Ovary (tissue), 9 donors: ENCODE data around the gene CPA4. TPM values are rescaled to one million over a fixed set of nuclear protein-coding genes. Genes with fewer than 3 reads are reported as not detected.

Experiments
- DNase-seq, 5 donors: peaks; one replicate each; pipeline ENCODE4 v3.0.0-alpha.2; 2019 to 2020
- H3K27ac ChIP-seq, 2 donors: fragments of 200-600 bp; one replicate each; pipeline versions ENCODE4 v1.5.1 to v1.8.0; 2019 to 2022
- H3K27me3 ChIP-seq: fragments of 200-600 bp; one replicate; pipeline ENCODE4 v1.8.0; 2022
- H3K36me3 ChIP-seq: fragments of 200-600 bp; sonication (generic); one replicate; pipeline ENCODE4 v1.5.1; 2019
- H3K4me1 ChIP-seq: one replicate; pipeline ENCODE4 v1.8.1; 2013; ENCODE audit warnings: mild to moderate bottlenecking, moderate library complexity; ENCODE audit not compliant: insufficient read depth
- H3K4me3 ChIP-seq: fragments of 200-600 bp; sonication (generic); one replicate; pipeline ENCODE4 v1.5.1; 2017
- H3K9me3 ChIP-seq, 2 donors: fragments of 200-600 bp in 1 of 2; sonication (generic) in 1 of 2; one replicate each; pipeline versions ENCODE4 v1.5.1 to v1.8.1; 2013 to 2019; ENCODE audit warnings: mild to moderate bottlenecking in 1 of 2, moderate library complexity in 1 of 2
- EP300 ChIP-seq: sonication (generic); formaldehyde crosslinking; IDR thresholded peaks from one replicate; pipeline ENCODE4 v1.6.1; 2017; ENCODE audit warnings: antibody characterized with exemption
- POLR2A ChIP-seq: fragments of 450-650 bp; IDR thresholded peaks from one replicate; pipeline ENCODE4 v1.6.1; 2017; ENCODE audit warnings: antibody characterized with exemption, mild to moderate bottlenecking, moderate library complexity
- WGBS, 3 donors: extraction: QIAGEN DNeasy Blood & Tissue Kit in 1 of 3; methylation state at CpG; one replicate each; pipeline versions ENCODE4 v1.1.5 to v1.1.7; 2013 to 2017; 5-methylcytosine and 5-hydroxymethylcytosine counted together
- intact Hi-C, 4 donors: fragments of 100-400 bp; cut with DNase I; formaldehyde crosslinking; loops; one replicate each; pipeline versions ENCODE4 v1.11.0 to v1.15.1; 2022 to 2023
- polyA plus RNA-seq, 2 donors: library from polyadenylated mRNA; stranded (reverse); fragments of 200-250 nt in 1 of 2; fragments of 350-450 nt in 1 of 2; fragmentation: Illumina TruSeq in 1 of 2; extraction: RNeasy Lipid Tissue Mini Kit (QIAGEN cat#74804) in 1 of 2; gene quantifications; one replicate each; pipeline ENCODE4 v1.2.3, GENCODE V29; 2013 to 2014
- total RNA-seq, 7 donors: library from RNA; depleted of rRNA in 2 of 7; stranded (reverse); fragments of >200 nt in 2 of 7; fragmentation: NEBNext Ultra II Directional in 3 of 7; extraction: Animal tissue kit (Norgen Biotek cat#: 25700) in 3 of 7; gene quantifications; one replicate each; pipeline versions ENCODE4 v1.1.0 to v1.2.4, GENCODE V29; 2016 to 2023
- TF ChIP-seq, protein P1 (sequence below), 3 donors: fragments of 450-650 bp in 2 of 3; fragments of 200-600 bp in 1 of 3; IDR thresholded peaks; one replicate each; pipeline versions ENCODE4 v1.5.1 to v1.8.0; 2016 to 2022; ENCODE audit warnings: antibody characterized with exemption in 3 of 3, mild to moderate bottlenecking in 1 of 3
- donor health status: DM: no; HTN: no; CAD: no; lungs with moderate emphysema.
- donor health status: DM: no; HTN: no; CAD: no.
- donor health status: Bipolar disorder and iron deficiency.
- donor health status: DM: yes; HTN: yes; CAD: no.
- donor health status: DM: no; HTN: no; CAD: no.
- donor health status: DM: yes; HTN: yes; CAD: no.

CPA4 gene
- total and polyA plus RNA-seq, 9 donors = 0.13 to 1.7 (median 0.33) TPM; not detected in 3

DNA sequence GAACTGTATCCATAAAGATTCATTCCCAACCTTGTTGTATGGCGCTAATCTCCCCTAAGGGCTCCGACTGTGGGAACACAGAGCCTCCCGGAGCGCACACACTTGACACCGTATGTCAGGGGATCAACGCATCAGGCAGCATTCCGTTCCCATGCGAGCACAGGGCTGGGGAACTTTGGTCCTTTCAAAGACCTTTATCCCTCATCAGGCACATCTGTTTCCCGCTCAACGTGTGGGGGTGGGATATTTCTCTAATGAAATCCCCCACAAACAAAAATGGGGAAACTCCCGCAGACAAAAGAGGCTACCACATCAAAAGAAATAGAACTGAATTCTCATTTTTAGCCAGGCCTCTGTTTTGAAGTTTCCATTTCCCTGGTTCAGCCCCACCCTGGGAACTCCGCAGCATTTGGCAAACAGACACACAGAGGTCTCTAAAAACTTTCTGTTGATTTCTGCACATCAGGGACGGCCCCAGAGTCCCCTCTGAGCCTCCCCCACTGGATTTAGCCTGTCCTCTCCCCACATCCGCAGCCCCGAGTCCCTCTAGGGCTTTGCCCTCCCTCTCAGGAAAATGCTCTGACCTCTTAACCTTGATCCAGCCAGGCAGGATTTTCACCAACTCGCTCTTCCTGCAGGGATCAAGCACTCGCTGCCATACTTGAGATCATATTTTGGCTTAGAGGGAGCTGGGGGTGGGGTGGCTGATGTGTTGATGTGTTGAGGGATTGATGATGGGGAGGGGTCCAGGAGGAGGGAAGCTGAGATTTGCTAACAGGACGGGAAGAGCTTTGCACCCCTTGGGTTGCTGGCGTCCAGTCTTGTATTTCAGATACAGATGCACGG, 58.2 kb downstream of the CPA4 start:
- WGBS, 3 donors = 57 to 61% (median 59%) methylated on average over 20 of the region's 20 CpGs
- Histone ChIP-seq H3K4me3 (no peak overlapping the region), H3K27ac (peak overlapping the region in 1 of 2 donors; percentile 58), H3K27me3 (no peaks in the 10 kb centered on the region), H3K4me1 (peaks cover 20% of the 10 kb centered on the region), H3K9me3 (no peaks in the 10 kb centered on the region), H3K36me3 (no peaks in the 10 kb centered on the region)
- peak in 2 of 5 donors; percentile 28 to 52 for DNase-seq
- intact Hi-C loops = loop anchor here in 1 of 4 donors (10.0 kb wide), 1 partner anchor 76 kb away; no protein-coding TSS in a partner anchor
- TF ChIP-seq, protein P1, sequence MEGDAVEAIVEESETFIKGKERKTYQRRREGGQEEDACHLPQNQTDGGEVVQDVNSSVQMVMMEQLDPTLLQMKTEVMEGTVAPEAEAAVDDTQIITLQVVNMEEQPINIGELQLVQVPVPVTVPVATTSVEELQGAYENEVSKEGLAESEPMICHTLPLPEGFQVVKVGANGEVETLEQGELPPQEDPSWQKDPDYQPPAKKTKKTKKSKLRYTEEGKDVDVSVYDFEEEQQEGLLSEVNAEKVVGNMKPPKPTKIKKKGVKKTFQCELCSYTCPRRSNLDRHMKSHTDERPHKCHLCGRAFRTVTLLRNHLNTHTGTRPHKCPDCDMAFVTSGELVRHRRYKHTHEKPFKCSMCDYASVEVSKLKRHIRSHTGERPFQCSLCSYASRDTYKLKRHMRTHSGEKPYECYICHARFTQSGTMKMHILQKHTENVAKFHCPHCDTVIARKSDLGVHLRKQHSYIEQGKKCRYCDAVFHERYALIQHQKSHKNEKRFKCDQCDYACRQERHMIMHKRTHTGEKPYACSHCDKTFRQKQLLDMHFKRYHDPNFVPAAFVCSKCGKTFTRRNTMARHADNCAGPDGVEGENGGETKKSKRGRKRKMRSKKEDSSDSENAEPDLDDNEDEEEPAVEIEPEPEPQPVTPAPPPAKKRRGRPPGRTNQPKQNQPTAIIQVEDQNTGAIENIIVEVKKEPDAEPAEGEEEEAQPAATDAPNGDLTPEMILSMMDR (IDR thresholded peaks at IDR 0.05) = no peak
- no peak for TF ChIP-seq EP300
- no peak for TF ChIP-seq POLR2A

DNA sequence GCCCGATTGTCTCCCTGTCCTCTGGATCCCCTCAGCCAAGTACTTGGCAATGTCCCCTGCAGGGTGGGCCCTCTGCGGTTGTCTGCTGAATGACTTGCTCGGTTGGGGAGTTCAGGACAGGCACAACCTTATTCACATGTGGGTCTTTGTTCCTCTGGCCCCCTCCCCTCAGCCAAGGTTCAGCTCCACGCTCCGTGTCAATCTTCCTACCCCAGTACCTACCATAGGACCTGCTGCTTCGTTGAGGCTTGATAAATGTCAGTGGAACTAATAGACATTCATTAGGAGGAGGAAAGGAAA, 58.8 kb downstream of the CPA4 start:
- peak in 1 of 5 donors; percentile 44 for DNase-seq
- intact Hi-C loops = loop anchor here in 1 of 4 donors (10.0 kb wide), 1 partner anchor 77 kb away; no protein-coding TSS in a partner anchor
- no peaks in the 10 kb centered on the region for H3K27me3 ChIP-seq
- H3K9me3 ChIP-seq = no peaks in the 10 kb centered on the region
- H3K4me3 ChIP-seq = no peak overlapping the region
- no peaks in the 10 kb centered on the region for H3K36me3 ChIP-seq
- peak overlapping the region in 1 of 2 donors; percentile 58 for H3K27ac ChIP-seq
- H3K4me1 ChIP-seq = peaks cover 21% of the 10 kb centered on the region
- WGBS, 3 donors = 82 to 89% (median 86%) methylated on average over 6 of the region's 6 CpGs
- TF ChIP-seq EP300 (no peak), POLR2A (no peak)
- TF ChIP-seq, protein P1 (IDR thresholded peaks at IDR 0.05) = no peak

DNA sequence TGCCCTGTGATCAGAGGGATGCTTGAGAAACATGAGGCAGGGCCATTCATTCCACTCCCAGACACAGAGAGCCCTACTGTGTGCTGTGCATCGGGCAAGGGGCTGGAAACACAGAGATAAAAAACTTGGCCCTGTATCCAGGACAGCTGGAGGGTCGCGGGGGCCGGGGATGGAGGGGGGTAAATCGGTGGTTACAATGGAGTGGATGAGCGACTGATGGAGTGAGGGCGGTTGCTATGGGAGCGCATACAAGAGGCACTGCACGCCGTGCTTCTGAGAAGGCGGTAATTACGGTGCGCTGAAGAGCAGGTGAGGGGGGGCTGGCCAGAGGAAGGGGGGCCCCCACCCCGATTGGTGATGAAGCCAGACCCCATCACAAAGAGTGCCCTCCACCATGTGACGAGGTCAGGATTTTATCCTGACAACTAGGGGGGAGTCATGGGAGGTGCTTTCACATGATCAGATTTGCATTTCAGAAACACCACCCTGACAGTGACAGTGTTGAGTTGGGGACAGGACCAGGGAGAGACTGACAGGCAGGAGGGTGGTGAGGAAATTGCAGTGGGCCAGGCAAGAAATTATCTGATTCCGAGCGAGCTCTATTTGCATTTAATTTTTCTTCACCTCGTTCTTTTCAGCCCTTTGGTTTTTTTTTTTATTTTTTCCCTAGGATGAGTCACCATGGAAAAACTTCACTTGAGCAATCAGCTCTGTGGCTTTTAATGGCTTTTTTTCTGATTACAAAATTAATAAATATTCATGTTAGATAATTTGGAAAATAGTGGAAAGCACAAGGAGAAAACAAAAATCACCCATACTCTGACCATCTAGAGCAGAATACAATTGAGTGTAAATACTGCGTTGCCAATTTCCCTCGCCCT, 59.5 kb downstream of the CPA4 start:
- H3K9me3 ChIP-seq = no peaks in the 10 kb centered on the region
- H3K4me3 ChIP-seq = no peak overlapping the region
- H3K4me1 ChIP-seq = peaks cover 21% of the 10 kb centered on the region
- WGBS, 3 donors = 55 to 62% (median 57%) methylated on average over 20 of the region's 20 CpGs
- intact Hi-C loops = loop anchor here in 1 of 4 donors (10.0 kb wide), 1 partner anchor 78 kb away; no protein-coding TSS in a partner anchor
- no peaks in the 10 kb centered on the region for H3K27me3 ChIP-seq
- TF ChIP-seq POLR2A = no peak
- TF ChIP-seq, protein P1 (IDR thresholded peaks at IDR 0.05) = no peak
- no peak for TF ChIP-seq EP300
- DNase-seq = peak in 3 of 5 donors; percentile 27 to 56 (median 53)
- peak overlapping the region; percentile 35 to 58 for H3K27ac ChIP-seq
- H3K36me3 ChIP-seq = no peaks in the 10 kb centered on the region

DNA sequence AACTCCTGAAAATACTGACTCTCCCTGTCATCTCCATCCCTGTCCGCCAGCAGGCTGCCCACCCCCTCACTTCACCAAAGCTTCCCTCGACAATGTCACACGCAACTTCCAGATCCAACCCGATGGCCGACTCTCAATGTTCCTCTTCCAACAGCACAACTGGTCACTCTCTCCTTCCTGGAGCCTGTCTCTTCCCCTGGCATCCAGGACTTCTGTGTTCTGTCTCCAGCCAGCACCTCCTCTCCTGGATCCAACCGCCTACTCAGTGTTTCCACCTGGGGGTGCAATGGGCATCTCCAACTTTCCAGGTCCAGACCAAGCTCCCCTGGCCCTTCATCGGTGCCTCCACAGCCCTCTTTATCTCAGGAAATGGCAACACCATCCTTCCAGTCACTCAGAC, 60.2 kb downstream of the CPA4 start:
- Histone ChIP-seq H3K36me3 (no peaks in the 10 kb centered on the region), H3K9me3 (no peaks in the 10 kb centered on the region), H3K4me3 (no peak overlapping the region), H3K4me1 (peaks cover 21% of the 10 kb centered on the region), H3K27me3 (no peaks in the 10 kb centered on the region), H3K27ac (peak overlapping the region in 1 of 2 donors; percentile 58)
- WGBS, 3 donors = 92 to 94% (median 92%) methylated on average over 7 of the region's 7 CpGs
- intact Hi-C loops = loop anchor here in 1 of 4 donors (10.0 kb wide), 1 partner anchor 78 kb away; no protein-coding TSS in a partner anchor
- TF ChIP-seq POLR2A = no peak
- TF ChIP-seq, protein P1 (IDR thresholded peaks at IDR 0.05) = no peak
- TF ChIP-seq EP300 = no peak
- DNase-seq = no peak
